Limb (tissue), 2 donors: ENCODE results near the gene LELP1.
"Not testable (repeated sequence)": the region's sequence is repeated elsewhere in the genome, so short reads cannot be mapped to it uniquely, and the experiment has no call there.

Experiments
- DNase-seq, 2 donors: peaks; one replicate each; pipeline ENCODE4 v3.0.0-alpha.2; 2016; ENCODE audit errors: extremely low spot score in 2 of 2

LELP1 gene

GRCh38 chr1:153229076-153229829 lies 26.0 kb downstream of the LELP1 start:
- DNase-seq: not testable (repeated sequence)

- DNase-seq: no peak
Measured at GRCh38 chr1:153231363-153231762, 28.1 kb downstream of the LELP1 start.

DNA sequence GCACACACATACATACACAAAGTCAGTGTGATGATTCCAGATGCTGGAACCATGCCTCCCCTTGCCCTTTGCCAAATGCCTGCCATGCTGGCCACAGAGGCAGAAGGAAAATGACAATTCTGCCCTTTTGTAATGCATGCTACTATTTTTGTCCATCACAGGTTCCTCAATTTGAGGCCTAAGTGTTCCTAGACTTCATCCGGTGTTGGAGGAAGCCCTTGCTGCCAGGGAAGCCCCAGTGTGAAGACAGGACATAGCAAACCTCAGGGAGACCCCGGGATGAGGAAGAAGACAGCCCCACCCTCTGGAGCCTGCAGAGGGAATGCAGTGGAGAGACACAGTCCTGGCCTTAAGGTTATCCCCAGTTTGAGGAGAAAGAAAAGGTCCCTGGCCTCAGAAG lies 28.6 kb downstream of the LELP1 start:
- no peak for DNase-seq

GRCh38 chr1:153232553-153232952 lies 29.3 kb downstream of the LELP1 start:
- no peak for DNase-seq

- no peak for DNase-seq
Measured at GRCh38 chr1:153233448-153233847, 30.2 kb downstream of the LELP1 start.

DNA sequence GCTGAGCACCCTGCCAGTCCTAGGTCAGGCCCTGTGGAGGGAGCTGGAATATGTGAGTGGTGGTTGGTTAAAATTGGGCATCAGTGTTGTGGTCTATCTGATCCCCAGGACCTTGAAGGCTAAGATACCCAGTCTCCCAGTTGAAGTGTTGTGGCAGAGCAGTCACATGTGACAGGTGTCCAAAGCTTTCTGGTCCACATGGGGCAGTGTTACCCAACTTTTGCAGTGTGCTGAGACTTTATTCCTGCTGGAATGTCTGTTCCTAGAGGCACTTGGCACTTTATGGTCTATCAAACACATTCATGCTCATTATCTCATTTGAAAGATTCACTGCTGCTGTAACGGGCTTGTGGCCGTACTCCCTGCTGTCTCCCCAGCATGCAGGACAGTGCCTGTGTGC lies 35.3 kb downstream of the LELP1 start:
- no peak for DNase-seq

DNA sequence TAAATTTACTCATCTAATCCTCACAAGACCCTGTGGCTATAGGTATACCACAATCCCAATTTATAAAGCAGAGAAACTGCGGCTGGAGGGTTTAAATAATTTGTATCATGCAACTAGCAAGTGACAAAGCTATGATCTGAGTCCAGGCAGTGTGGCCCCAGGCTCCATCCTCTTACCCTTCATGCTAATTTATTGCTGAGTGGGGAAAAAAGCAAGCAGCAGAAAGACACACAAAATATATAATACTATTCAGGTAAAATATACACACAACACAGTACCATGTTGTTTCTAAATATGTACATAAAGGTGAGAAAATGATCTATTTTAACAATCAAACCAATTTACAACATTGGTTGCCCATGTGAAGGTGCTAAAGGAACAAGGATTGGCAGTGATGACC lies 38.9 kb downstream of the LELP1 start:
- DNase-seq: no peak

GRCh38 chr1:153245466-153245865 lies 42.2 kb downstream of the LELP1 start:
- no peak for DNase-seq

GRCh38 chr1:153246018-153246417 lies 42.8 kb downstream of the LELP1 start:
- no peak for DNase-seq

DNA sequence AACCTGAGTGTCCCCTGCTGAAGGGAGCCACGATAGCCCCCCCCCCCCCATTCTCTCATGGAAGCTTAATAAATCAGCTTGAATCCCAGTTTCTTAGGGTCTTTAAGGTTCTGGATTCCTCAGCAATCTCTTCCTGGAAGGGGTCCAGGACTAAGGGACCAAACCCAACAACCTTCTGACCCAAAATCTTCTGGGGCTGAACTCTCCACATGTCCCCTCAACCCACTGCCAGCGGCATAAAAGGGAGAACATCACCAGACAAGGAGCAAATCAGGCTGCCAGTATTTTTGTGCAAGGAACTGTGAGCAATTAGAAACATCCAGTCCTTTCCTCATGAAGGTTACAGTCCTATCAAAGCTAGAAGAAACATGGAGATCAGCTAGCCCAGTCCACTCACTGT lies 43.6 kb downstream of the LELP1 start:
- DNase-seq: no peak

- no peak for DNase-seq
Measured at GRCh38 chr1:153248176-153248879, 45.1 kb downstream of the LELP1 start.

DNA sequence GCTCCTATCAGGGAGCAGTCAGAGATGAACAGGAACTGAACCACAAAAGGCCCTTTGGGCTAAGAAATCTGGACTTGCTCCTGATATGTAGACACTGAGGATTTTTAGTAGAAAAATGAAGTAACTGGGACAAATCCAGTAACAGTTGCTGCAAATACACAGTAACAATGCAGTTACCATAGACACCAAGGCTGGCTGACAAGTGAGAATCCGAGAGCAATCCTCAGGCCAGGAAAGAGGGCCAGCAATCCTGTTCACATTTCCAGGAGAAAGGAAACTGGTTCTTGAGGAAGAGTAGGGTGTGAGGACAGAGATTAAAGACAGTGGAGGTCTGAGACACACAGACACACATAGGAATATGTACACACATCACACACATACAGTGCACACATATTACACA lies 46.9 kb downstream of the LELP1 start:
- DNase-seq: no peak

DNA sequence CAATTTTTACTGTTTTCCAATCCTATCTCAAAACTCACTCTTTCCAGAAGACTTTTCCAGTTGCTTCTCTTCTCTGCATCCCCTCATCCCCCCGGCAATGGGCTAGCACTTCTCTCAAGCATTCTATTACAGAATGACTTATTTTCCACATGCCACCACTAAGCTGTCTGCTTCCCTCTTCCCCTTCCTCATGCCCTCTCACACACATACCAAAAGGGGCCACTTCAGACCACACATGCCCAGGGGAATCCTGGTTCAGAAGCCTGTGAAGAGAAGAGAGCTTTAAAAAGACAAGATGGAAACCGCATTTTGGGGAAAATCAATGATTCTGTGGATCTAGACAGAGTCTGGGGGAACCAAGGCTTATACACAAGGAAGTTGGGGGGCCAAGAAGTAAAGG lies 47.9 kb downstream of the LELP1 start:
- DNase-seq: no peak

DNA sequence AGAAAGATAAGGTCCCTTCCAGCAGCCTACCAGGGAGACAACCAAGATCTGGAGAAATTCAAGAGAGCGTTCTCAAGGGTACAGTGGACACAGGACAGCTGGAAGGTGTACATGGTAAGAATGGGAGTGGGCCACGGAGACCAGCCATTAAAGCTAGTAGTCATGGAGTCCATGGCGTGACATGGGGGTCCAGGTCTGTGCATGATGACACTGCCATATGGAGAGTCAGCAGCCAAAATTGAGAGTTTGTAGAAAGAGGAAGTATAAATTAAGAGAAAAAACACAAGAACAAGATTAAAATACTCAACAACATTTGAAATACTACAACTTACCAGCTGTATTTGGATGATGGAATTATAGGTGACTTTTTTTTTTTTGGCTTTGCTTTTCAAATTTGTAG lies 48.3 kb downstream of the LELP1 start:
- DNase-seq: no peak

GRCh38 chr1:153251988-153252387 lies 48.8 kb downstream of the LELP1 start:
- DNase-seq: no peak

DNA sequence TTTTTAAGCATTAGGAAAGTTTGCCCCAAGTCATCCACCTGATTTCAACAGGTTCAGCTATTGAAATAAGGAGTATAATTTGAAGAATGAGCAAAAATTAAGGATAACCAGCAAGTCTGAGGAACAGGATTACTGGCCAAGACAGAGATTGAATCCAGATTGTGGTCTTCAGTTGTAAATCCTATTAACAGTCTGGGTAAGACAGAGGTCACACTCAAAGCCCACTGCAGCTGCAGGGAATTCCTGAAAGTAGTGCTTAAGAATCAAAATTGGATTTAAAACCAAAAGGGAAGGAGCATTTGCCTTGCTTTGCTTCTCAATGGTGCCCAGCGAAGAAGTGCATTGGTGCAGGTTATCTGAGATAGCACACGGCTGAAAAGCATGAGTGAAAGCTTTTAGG lies 49.8 kb downstream of the LELP1 start:
- no peak for DNase-seq

DNA sequence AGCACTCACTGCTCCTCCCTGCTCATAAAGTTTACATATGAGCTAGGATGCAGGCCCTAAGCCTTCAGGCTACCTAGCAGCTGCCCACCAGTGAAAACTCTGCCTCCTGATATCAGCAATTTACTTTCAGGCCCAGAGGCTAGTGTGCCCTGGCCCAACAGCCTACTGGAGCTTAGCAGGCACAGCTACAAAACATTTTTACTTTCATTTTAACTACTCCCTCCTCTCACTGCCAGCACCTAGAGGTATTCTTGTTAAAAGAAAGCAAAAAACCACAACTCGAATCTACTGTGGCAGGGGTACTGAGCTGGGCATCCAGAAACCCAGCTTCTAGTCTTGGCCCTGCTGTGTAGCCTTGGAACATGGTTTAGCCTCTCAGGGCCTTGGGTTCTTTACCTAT lies 50.5 kb downstream of the LELP1 start:
- no peak for DNase-seq
